Measurements from ENCODE around the gene PRICKLE4. TPM values are rescaled to one million over a fixed set of nuclear protein-coding genes. Genes with fewer than 3 reads are reported as not detected.
A peak's percentile ranks its signal among the peaks of the same experiment; 100 is the strongest.

Gene PRICKLE4
- total and polyA plus RNA-seq, 2 of the 13 experiments (the other 11 are each of a cell fraction or from before 2014, with no cell fraction given): 0.92 to 1.2 TPM

DNA sequence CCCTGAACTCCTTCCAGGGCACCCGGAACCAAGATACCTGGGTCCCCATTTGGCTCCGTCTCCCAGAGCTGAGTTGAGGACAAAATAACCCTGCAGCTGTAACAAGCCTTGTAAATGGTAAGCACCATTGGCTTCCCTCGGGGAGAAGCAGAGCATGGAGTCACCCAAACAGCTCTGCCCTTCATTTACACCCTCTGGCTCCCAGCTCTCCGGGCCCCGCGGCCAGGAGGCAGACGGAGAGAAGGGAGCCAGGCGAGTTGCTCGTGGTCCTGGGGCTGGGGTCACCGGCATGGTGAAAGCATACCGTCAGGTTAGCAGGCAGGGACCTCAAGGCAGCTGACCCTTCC is 47.2 kb upstream of the PRICKLE4 start (continued):
- TF ChIP-seq HOXA3 (CRISPR knock-in tag; IDR thresholded peaks at IDR 0.05) (0 out of 2 replicates have a peak, but pooled peaks have one; percentile 7), GPN1 (CRISPR knock-in tag; IDR thresholded peaks at IDR 0.05; ENCODE audit: borderline replicate concordance) (no peak), GFI1 (CRISPR knock-in tag; IDR thresholded peaks at IDR 0.05; ENCODE audit: borderline replicate concordance) (no peak), HNF1A (IDR thresholded peaks at IDR 0.05; ENCODE audit: low read depth) (no peak), HNF1A (CRISPR knock-in tag; IDR thresholded peaks at IDR 0.05; ENCODE audit: borderline replicate concordance) (no peak), ZNF878 (CRISPR knock-in tag; IDR thresholded peaks at IDR 0.05) (no peak), NR2C2 (CRISPR knock-in tag; IDR thresholded peaks at IDR 0.05; ENCODE audit: borderline replicate concordance) (0 out of 2 replicates have a peak, but pooled peaks have one; percentile 26), REPIN1 (CRISPR knock-in tag; IDR thresholded peaks at IDR 0.05; ENCODE audit: borderline replicate concordance, low read depth) (peak; percentile 11; the same call in 1 of the 2 replicates), CHD2 (IDR thresholded peaks at IDR 0.05; ENCODE audit: low read depth, low read length) (no peak), ATF7 (IDR thresholded peaks at IDR 0.05) (no peak), ATF7 (CRISPR knock-in tag; IDR thresholded peaks at IDR 0.05) (no peak), MAFF (IDR thresholded peaks at IDR 0.05; ENCODE audit: low read depth, low read length) (no peak), ZNF768 (CRISPR knock-in tag; IDR thresholded peaks at IDR 0.05) (peak; percentile 8; the same call in 1 of the 2 replicates), PRDM10 (CRISPR knock-in tag; IDR thresholded peaks at IDR 0.05; ENCODE audit: low read depth) (0 out of 2 replicates have a peak, but pooled peaks have one; percentile 0), ZNF446 (CRISPR knock-in tag; IDR thresholded peaks at IDR 0.05) (0 out of 2 replicates have a peak, but pooled peaks have one; percentile 49), ZNF816 (CRISPR knock-in tag; IDR thresholded peaks at IDR 0.05; ENCODE audit: borderline replicate concordance) (no peak), PAX8 (CRISPR knock-in tag; IDR thresholded peaks at IDR 0.05; ENCODE audit: borderline replicate concordance) (0 out of 2 replicates have a peak, but pooled peaks have one; percentile 32), SKI (IDR thresholded peaks at IDR 0.05; ENCODE audit: partially characterized antibody) (no peak)
- TF ChIP-seq, protein P1, sequence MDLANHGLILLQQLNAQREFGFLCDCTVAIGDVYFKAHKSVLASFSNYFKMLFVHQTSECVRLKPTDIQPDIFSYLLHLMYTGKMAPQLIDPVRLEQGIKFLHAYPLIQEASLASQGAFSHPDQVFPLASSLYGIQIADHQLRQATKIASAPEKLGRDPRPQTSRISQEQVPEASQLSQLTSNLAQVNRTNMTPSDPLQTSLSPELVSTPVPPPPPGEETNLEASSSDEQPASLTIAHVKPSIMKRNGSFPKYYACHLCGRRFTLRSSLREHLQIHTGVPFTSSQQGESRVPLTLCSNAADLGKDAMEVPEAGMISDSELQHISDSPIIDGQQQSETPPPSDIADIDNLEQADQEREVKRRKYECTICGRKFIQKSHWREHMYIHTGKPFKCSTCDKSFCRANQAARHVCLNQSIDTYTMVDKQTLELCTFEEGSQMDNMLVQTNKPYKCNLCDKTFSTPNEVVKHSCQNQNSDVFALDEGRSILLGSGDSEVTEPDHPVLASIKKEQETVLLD (CRISPR knock-in tag; IDR thresholded peaks at IDR 0.05; ENCODE audit: low read depth): no peak

Data from HepG2 (cell line).